GM12878 (cell line): ENCODE results near the gene EDNRB. TPM values are rescaled to one million over a fixed set of nuclear protein-coding genes. Genes with fewer than 3 reads are reported as not detected.

Experiments
- ATAC-seq: fragments of 200-7000 bp; cut with Tn5 transposase; 3 replicates; pipeline ENCODE4 v1.9.1; 2020; ENCODE audit warnings: mild to moderate bottlenecking, moderate library complexity
- BruUV-seq: library from RNA; stranded (reverse); fragments of 400-500 nt; replicated peaks from 2 replicates; lab custom pipeline; 2021; lab: Mats Ljungman, UMichigan
- CTCF ChIA-PET: fragments of 300-600 bp; sonication (Branson Sonifier 250); formaldehyde crosslinking; extraction: SDS; loops from one replicate; lab custom pipeline; 2021; ENCODE audit warnings: inconsistent platforms; lab: Yijun Ruan, JAX
- POLR2A ChIA-PET: fragments of 350-600 bp; formaldehyde crosslinking; extraction: SDS; loops from one replicate; lab custom pipeline; 2021; ENCODE audit warnings: inconsistent platforms; lab: Charles Lee
- RAD21 ChIA-PET: fragments of 300-600 bp; sonication (Branson Sonifier 250); formaldehyde crosslinking; loops from one replicate; lab custom pipeline; 2023; ENCODE audit warnings: antibody characterized with exemption; ENCODE audit not compliant: unreplicated experiment; lab: Charles Lee
- SMC1A ChIA-PET: fragments of 300-600 bp; sonication (Branson Sonifier 250); formaldehyde crosslinking; loops from one replicate; lab custom pipeline; 2023; ENCODE audit not compliant: unreplicated experiment, uncharacterized antibody; lab: Charles Lee
- DNase-seq: peaks from one replicate; pipeline ENCODE4 v3.0.0-alpha.2; 2011; ENCODE audit warnings: low read depth, low spot score
- FAIRE-seq: peaks from 3 replicates; lab custom pipeline; 2011; peaks lifted over from hg19 to GRCh38; lab: Jason Lieb, UNC
- H2AFZ ChIP-seq: 2 replicates; pipeline ENCODE4 v1.6.0; 2011; ENCODE audit warnings: low read depth, low read length, control low read depth; ENCODE audit not compliant: control insufficient read depth
- H3K27ac ChIP-seq: 2 replicates; pipeline ENCODE4 v1.5.1; 2011; ENCODE audit warnings: control low read depth; ENCODE audit not compliant: control insufficient read depth, insufficient read depth
- H3K27me3 ChIP-seq, 2 experiments: replicated peaks in 1 of 2; 2 replicates each; pipeline versions ENCODE4 v1.6.0 to v1.6.1; 2011; ENCODE audit warnings: low read length in 1 of 2; ENCODE audit not compliant: control insufficient read depth in 2 of 2, insufficient read depth in 2 of 2
- H3K36me3 ChIP-seq, 2 experiments: 2 replicates each; pipeline ENCODE4 v1.5.1; 2011; ENCODE audit warnings: low read length in 1 of 2; ENCODE audit not compliant: control insufficient read depth in 2 of 2, insufficient read depth in 2 of 2
- H3K4me1 ChIP-seq: 2 replicates; pipeline ENCODE4 v1.6.1; 2011; ENCODE audit warnings: mild to moderate bottlenecking, low read length, moderate library complexity, mixed read lengths; ENCODE audit not compliant: control insufficient read depth, insufficient read depth
- H3K4me2 ChIP-seq: 2 replicates; pipeline ENCODE4 v1.6.0; 2011; ENCODE audit warnings: control low read depth; ENCODE audit not compliant: control insufficient read depth, insufficient read depth
- H3K4me3 ChIP-seq: fragments of 200-600 bp; sonication (generic); 2 replicates; pipeline ENCODE4 v1.5.1; 2016
- H3K79me2 ChIP-seq: 2 replicates; pipeline ENCODE4 v1.6.0; 2011; ENCODE audit warnings: low read length; ENCODE audit not compliant: control insufficient read depth, insufficient read depth
- H3K9ac ChIP-seq: 2 replicates; pipeline ENCODE4 v1.8.0; 2011; ENCODE audit warnings: low read length, control low read depth, mixed read lengths; ENCODE audit not compliant: control insufficient read depth, insufficient read depth
- H3K9me3 ChIP-seq: replicated peaks from 3 replicates; pipeline ENCODE4 v1.5.1; 2011; ENCODE audit warnings: mild to moderate bottlenecking, low read length; ENCODE audit not compliant: control insufficient read depth, insufficient read depth
- H4K20me1 ChIP-seq: 2 replicates; pipeline ENCODE4 v1.6.0; 2011; ENCODE audit not compliant: control insufficient read depth, insufficient read depth
- EP300 ChIP-seq, 2 experiments: fragments of 150-350 bp in 1 of 2; IDR thresholded peaks; 2 replicates each; pipeline ENCODE4 v1.6.1; 2011 to 2012; ENCODE audit warnings: low read depth in 2 of 2, low read length in 2 of 2, borderline replicate concordance in 1 of 2, improper control_type of control experiment in 1 of 2, inconsistent platforms in 1 of 2; ENCODE audit not compliant: control insufficient read depth in 1 of 2
- MXI1 ChIP-seq: fragments of 150-350 bp; IDR thresholded peaks from 2 replicates; pipeline ENCODE4 v1.6.1; 2011; ENCODE audit warnings: low read depth, mild to moderate bottlenecking, inconsistent platforms, low read length, improper control_type of control experiment
- NR2C2 ChIP-seq: IDR thresholded peaks from 2 replicates; pipeline ENCODE4 v1.6.1; 2011; ENCODE audit warnings: borderline replicate concordance, low read depth; ENCODE audit not compliant: control insufficient read depth, insufficient read length
- SIX5 ChIP-seq: IDR thresholded peaks from 2 replicates; pipeline ENCODE4 v1.6.1; 2011; ENCODE audit warnings: mild to moderate bottlenecking, low read depth, low read length, moderate library complexity; ENCODE audit not compliant: severe bottlenecking
- YBX1 ChIP-seq: fragments of 450-650 bp; IDR thresholded peaks from 2 replicates; pipeline ENCODE4 v1.6.1; 2016; ENCODE audit warnings: antibody characterized with exemption
- ZNF274 ChIP-seq: IDR thresholded peaks from one replicate; pipeline ENCODE4 v1.8.0; 2011; ENCODE audit not compliant: insufficient read length, insufficient read depth
- WGBS: methylation state at CpG from one replicate; pipeline ENCODE4 v1.1.6; 2016; ENCODE audit warnings: low lambda C conversion rate; ENCODE audit not compliant: insufficient replicate concordance, insufficient coverage; ENCODE audit errors: missing lambda C conversion rate; 5-methylcytosine and 5-hydroxymethylcytosine counted together
- in situ Hi-C: fragments of 300-500 bp; cut with MboI; formaldehyde crosslinking; loops from 9 replicates; pipeline ENCODE4 v1.14.3; 2018; ENCODE audit warnings: mixed read lengths
- intact Hi-C: fragments of 100-400 bp; cut with micrococcal nuclease; formaldehyde crosslinking; loops from one replicate; pipeline ENCODE4 v1.14.2; 2022; ENCODE audit not compliant: unreplicated experiment
- polyA plus RNA-seq, 11 experiments: library from polyadenylated mRNA; depleted of rRNA in 4 of 11; unstranded in 6 of 11; stranded (reverse) in 5 of 11; fragments of >200 nt; fragmentation: Nextera tagmentation in 4 of 11; fragmentation: Illumina TruSeq in 1 of 11; extraction: Ambion mirVana in 4 of 11; extraction: Trizol in 1 of 11; gene quantifications; 1 replicate in 1 of 11; 2 replicates in 10 of 11; pipeline versions ENCODE4 v1.2.1 to v1.2.3, GENCODE V29; 2011 to 2016; ENCODE audit warnings: inconsistent platforms in 2 of 11, missing spikeins in 2 of 11, low read depth in 1 of 11
- total RNA-seq, 4 experiments: library from RNA; depleted of rRNA in 3 of 4; stranded (reverse); fragments of >200 nt in 3 of 4; fragmentation: Illumina TruSeq in 1 of 4; extraction: Trizol in 1 of 4; gene quantifications; 2 replicates each; pipeline versions ENCODE4 v1.2.1 to v1.2.3, GENCODE V29; 2013 to 2021
- TF ChIP-seq, protein P1 (sequence below): IDR thresholded peaks from 2 replicates; pipeline ENCODE4 v1.6.1; 2011; ENCODE audit warnings: borderline replicate concordance, low read depth, mild to moderate bottlenecking, moderate library complexity, mixed read lengths, low read length; ENCODE audit not compliant: insufficient read depth; ENCODE audit errors: extremely low read length

EDNRB gene
- total and polyA plus RNA-seq, 10 of the 15 experiments (the other 5 are each of a cell fraction or from before 2014, with no cell fraction given) = not detected

DNA sequence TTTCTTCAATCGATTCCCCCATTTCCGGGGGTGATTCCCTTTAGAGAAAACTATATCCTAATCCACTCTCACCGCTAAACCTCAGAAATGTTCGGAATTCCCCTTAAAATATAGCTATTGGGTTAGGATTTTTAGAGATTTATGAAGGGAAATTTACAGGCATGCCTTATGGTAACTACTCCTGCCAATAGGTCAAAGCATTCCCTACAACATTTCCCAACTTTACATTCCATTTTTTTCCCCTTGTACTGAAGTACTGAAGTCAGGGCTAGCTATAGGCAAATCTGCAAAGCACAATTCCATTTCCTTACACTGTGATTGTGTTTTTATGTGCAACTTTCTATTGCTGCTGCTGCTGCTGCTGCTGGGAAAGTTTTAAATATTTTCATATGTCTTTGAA lies 2.1 kb downstream of the EDNRB start:
- Histone ChIP-seq H3K9me3 (no peaks in the 10 kb centered on the region), H3K9ac (no peak overlapping the region), H4K20me1 (no peaks in the 10 kb centered on the region), H3K36me3 (no peaks in the 10 kb centered on the region), H3K79me2 (no peaks in the 10 kb centered on the region), H3K27me3 (peaks cover 6 to 10% of the 10 kb centered on the region in 2 experiments; a peak in 3 of 4 replicates), H2AFZ (no peak overlapping the region), H3K4me1 (no peaks in the 10 kb centered on the region), H3K4me2 (no peak overlapping the region), H3K4me3 (no peak overlapping the region), H3K27ac (no peak overlapping the region)
- ChIA-PET SMC1A (interaction anchor here (1.1 to 1.9 kb wide), 3 partner anchors 12 to 71 kb away, joined by 3 to 6 read pairs (median 4); no protein-coding TSS in a partner anchor), POLR2A (no interaction called here), CTCF (no interaction called here), RAD21 (no interaction called here)
- TF ChIP-seq NR2C2 (no peak), ZNF274 (no peak), EP300 (IDR thresholded peaks at IDR 0.05; ENCODE audit: borderline replicate concordance in 1 of 2, control insufficient read depth in 1 of 2, low read depth in 2 of 2, low read length in 2 of 2) (no peak), MXI1 (no peak), YBX1 (no peak), SIX5 (no peak)
- TF ChIP-seq, protein P1, sequence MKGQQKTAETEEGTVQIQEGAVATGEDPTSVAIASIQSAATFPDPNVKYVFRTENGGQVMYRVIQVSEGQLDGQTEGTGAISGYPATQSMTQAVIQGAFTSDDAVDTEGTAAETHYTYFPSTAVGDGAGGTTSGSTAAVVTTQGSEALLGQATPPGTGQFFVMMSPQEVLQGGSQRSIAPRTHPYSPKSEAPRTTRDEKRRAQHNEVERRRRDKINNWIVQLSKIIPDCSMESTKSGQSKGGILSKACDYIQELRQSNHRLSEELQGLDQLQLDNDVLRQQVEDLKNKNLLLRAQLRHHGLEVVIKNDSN = no peak
- ATAC-seq (no peak), DNase-seq (no peak), FAIRE-seq (no peak)
- no TSS peak for BruUV-seq
- intact Hi-C loops = no loop called here
- WGBS = 31% methylated on average over 4 of the region's 4 CpGs
- in situ Hi-C loops = no loop called here
